ENCODE results near the gene FBXL19.

The FBXL19 gene

GRCh38 chr16:30965436-30965835 is 42.1 kb downstream of the FBXL19 start:
- Mint-ChIP-seq H3K27ac (no peak overlapping the region), H3K4me3 (no peak overlapping the region), H3K9me3 (no peaks in the 10 kb centered on the region), H3K27me3 (no peaks in the 10 kb centered on the region), H3K36me3 (peaks cover 62% of the 10 kb centered on the region), H3K4me1 (peaks cover under 1% of the 10 kb centered on the region)
- DNase-seq, result no peak
- CTCF ChIA-PET, result no interaction called here

GRCh38 chr16:30966033-30966619 is 42.8 kb downstream of the FBXL19 start:
- Mint-ChIP-seq H3K36me3 (peaks cover 65% of the 10 kb centered on the region), H3K27ac (no peak overlapping the region), H3K9me3 (no peaks in the 10 kb centered on the region), H3K4me1 (no peaks in the 10 kb centered on the region), H3K4me3 (no peak overlapping the region), H3K27me3 (no peaks in the 10 kb centered on the region)
- CTCF ChIA-PET, result no interaction called here
- DNase-seq, result no peak

DNA sequence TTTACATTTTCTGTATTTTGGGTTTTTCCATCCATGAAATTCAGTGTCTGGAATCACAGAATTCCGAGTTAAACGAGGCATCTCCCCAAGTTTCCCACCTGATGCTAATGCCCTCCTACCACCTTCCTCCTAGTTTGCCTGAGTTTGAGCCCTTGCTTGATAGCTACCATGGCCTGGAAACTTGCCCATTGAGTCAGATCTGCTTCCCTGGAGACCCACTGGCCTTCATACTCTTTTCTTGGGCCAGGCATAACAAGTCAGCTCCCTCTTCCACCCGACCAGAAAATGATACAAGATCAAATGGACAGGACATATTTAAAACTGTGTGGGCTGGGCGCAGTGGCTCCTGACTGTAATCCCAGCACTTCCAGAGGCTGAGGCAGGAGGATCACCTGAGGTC is 44.4 kb downstream of the FBXL19 start:
- CTCF ChIA-PET, result no interaction called here
- Mint-ChIP-seq H3K27ac (peak overlapping the region; percentile 49), H3K9me3 (no peaks in the 10 kb centered on the region), H3K4me1 (no peaks in the 10 kb centered on the region), H3K36me3 (peaks cover 66% of the 10 kb centered on the region), H3K4me3 (no peak overlapping the region), H3K27me3 (no peaks in the 10 kb centered on the region)
- DNase-seq, result no peak

DNA sequence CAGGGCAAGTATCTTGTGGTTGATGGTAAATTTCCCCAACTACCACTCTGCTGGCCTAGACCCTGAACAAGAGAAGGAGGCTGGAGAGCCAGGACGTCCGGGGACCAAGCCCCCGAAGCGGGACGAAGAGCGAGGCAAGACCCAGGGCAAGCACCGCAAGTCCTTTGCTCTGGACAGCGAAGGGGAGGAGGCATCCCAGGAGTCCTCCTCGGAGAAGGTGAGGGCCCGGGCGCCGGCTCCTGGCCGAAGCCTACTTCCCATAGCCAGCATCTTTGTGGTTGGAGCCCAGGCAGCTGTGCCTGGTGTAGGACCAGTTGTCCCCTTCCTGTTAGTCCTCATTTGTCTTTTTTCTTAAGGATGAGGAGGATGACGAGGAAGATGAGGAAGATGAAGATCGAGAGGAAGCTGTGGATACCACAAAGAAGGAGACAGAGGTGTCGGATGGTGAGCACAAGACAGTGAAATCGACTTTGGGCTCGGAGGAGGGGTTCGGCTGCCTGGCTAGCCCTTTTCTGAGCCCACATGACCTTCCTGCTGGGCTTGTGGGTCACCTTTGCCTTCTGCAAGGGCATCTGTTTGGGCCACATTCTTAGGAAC is 46.0 kb downstream of the FBXL19 start:
- CTCF ChIA-PET, result interaction anchor here (0.7 to 1.5 kb wide), 2 partner anchors 16 to 370 kb away, joined by 3 read pairs; partner anchors contain the start of gene HSD3B7

GRCh38 chr16:30971298-30971697 is 47.9 kb downstream of the FBXL19 start:
- Mint-ChIP-seq H3K4me1 (no peaks in the 10 kb centered on the region), H3K36me3 (peaks cover 69% of the 10 kb centered on the region), H3K27me3 (no peaks in the 10 kb centered on the region), H3K27ac (no peak overlapping the region), H3K4me3 (no peak overlapping the region), H3K9me3 (no peaks in the 10 kb centered on the region)
- CTCF ChIA-PET, result interaction anchor here (1.3 kb wide), 1 partner anchor 11 kb away, joined by 3 read pairs; no protein-coding TSS in a partner anchor
- no peak for DNase-seq

More for the DNA sequence above, 46.0 kb downstream of the FBXL19 start:
- Mint-ChIP-seq H3K9me3 (no peaks in the 10 kb centered on the region), H3K36me3 (peaks cover 70% of the 10 kb centered on the region), H3K27ac (no peak overlapping the region), H3K4me3 (no peak overlapping the region), H3K27me3 (no peaks in the 10 kb centered on the region), H3K4me1 (no peaks in the 10 kb centered on the region)
- DNase-seq, result no peak

DNA sequence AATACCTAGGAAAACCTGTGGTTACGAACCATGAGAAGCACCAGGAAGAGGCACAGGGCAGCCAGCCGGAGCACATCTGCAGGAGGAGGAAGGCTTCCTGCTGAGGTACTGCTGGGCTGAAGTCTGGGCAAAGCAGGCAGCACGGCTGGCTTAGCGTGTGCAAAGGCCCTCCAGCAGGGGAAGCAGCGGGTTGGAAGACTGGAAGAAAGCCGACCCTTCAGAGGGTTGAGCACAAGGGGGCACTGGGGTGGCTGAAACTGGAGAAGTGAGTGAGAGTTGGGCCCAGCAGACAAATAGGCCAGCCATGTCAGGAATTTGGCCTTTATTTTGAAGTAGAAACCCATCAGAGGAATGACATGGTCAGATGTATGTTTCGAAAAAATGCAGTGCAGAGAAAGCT is 49.5 kb downstream of the FBXL19 start:
- Mint-ChIP-seq H3K36me3 (peaks cover 65% of the 10 kb centered on the region), H3K9me3 (no peaks in the 10 kb centered on the region), H3K27ac (no peak overlapping the region), H3K4me3 (no peak overlapping the region), H3K27me3 (no peaks in the 10 kb centered on the region), H3K4me1 (no peaks in the 10 kb centered on the region)
- CTCF ChIA-PET, result interaction anchor here (1.3 kb wide), 1 partner anchor 10 kb away, joined by 3 read pairs; no protein-coding TSS in a partner anchor
- no peak for DNase-seq

DNA sequence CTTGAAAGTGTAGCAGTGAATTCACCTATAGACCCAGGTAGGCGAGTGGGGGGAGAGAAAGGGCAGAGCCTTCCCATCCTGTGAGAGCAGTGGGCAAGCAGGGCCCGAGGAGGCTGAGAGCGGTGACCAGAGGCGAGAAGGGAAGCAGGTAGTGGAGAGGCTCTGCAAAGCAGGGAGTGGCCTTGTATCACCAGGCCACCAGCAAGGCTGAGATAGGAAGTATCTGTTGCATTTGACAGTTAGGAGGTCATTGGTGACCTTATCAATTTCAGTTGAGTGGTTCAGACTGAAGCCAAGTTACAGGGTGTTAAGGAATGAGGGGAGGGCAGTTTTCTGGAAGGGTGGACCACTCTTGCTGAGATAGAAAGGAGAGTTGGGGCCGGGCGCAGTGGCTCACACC is 51.0 kb downstream of the FBXL19 start:
- H3K4me3 Mint-ChIP-seq, result no peak overlapping the region
- peaks cover 60% of the 10 kb centered on the region for H3K36me3 Mint-ChIP-seq
- DNase-seq, result no peak
- no peaks in the 10 kb centered on the region for H3K9me3 Mint-ChIP-seq
- no peaks in the 10 kb centered on the region for H3K4me1 Mint-ChIP-seq
- H3K27ac Mint-ChIP-seq, result no peak overlapping the region
- CTCF ChIA-PET, result no interaction called here
- H3K27me3 Mint-ChIP-seq, result no peaks in the 10 kb centered on the region

DNA sequence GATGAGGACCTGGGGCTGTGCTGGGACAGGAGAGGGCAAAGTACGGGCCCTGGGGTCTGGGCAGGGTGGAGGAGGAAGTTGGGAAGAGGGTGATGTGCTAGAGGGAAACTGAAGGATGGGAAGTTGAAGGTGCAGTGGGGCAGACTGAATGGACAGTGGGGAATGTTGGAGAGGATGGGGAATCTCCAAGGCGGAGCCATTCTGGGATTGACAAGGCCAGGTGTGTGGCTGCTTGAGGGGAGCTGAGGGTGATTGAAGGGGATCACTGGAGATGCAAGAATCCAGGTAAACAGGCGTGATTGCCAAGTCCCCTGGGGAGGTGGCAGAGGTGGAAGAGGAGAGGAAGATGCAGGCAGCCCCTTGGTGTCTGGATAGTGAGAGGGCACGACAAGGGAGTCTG is 53.1 kb downstream of the FBXL19 start:
- H3K27ac Mint-ChIP-seq, result no peak overlapping the region

DNA sequence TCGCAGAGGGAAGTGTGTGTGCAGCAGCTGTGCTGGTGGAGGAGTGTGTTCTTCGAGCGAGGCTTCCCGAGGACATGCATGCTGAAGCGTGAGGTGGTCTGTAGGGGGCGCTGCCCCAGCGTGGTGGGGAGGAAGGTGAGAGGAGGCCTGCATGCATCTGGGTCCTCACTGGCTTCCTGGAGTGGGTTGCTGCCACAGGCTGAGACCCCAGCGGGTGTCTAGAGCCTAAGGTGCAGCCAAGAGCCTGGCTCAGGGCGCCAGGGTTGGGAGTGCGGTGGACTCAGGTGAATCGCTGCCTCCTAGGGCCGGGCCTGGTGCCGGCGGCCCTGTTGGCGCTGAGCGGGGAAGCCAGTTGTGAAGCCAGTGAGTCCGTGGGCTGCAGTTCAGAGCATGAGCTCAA is 54.1 kb downstream of the FBXL19 start:
- peak; percentile 41 for DNase-seq
- H3K27ac Mint-ChIP-seq, result peak overlapping the region; percentile 16
- CTCF ChIA-PET, result interaction anchor here (1.7 kb wide), 1 partner anchor 165 kb away, joined by 4 read pairs; no protein-coding TSS in a partner anchor

More for the DNA sequence above, 53.1 kb downstream of the FBXL19 start:
- CTCF ChIA-PET, result interaction anchor here (0.9 kb wide), 1 partner anchor 166 kb away, joined by 3 read pairs; no protein-coding TSS in a partner anchor
- no peak overlapping the region for H3K4me3 Mint-ChIP-seq
- H3K27me3 Mint-ChIP-seq, result no peaks in the 10 kb centered on the region
- H3K4me1 Mint-ChIP-seq, result no peaks in the 10 kb centered on the region
- peaks cover 59% of the 10 kb centered on the region for H3K36me3 Mint-ChIP-seq
- no peaks in the 10 kb centered on the region for H3K9me3 Mint-ChIP-seq
- no peak for DNase-seq

DNA sequence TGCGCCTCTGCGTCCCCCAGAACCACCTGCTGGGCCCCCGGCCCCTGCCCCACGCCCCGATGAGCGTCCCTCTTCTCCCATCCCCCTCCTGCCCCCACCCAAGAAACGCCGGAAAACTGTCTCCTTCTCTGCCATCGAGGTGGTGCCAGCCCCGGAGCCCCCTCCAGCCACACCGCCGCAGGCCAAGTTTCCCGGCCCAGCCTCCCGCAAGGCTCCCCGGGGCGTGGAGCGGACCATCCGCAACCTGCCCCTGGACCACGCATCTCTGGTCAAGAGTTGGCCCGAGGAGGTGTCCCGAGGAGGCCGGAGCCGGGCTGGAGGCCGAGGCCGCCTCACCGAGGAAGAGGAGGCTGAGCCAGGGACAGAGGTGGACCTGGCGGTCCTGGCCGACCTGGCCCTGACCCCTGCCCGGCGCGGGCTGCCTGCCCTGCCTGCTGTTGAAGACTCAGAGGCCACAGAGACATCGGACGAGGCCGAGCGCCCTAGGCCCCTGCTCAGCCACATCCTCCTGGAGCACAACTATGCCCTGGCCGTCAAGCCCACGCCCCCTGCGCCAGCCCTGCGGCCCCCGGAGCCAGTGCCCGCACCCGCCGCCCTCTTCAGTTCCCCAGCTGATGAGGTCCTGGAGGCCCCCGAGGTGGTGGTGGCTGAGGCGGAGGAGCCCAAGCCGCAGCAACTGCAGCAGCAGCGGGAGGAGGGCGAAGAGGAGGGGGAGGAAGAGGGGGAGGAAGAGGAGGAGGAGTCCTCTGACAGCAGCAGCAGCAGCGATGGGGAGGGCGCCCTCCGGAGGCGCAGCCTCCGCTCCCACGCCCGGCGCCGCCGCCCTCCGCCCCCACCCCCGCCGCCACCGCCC is 56.0 kb downstream of the FBXL19 start:
- Mint-ChIP-seq H3K4me1 (no peaks in the 10 kb centered on the region), H3K36me3 (peaks cover 46% of the 10 kb centered on the region), H3K27ac (no peak overlapping the region), H3K27me3 (no peaks in the 10 kb centered on the region), H3K9me3 (no peaks in the 10 kb centered on the region), H3K4me3 (no peak overlapping the region)
- CTCF ChIA-PET, result no interaction called here
- DNase-seq, result no peak

More for the DNA sequence above, 54.1 kb downstream of the FBXL19 start:
- Mint-ChIP-seq H3K4me1 (no peaks in the 10 kb centered on the region), H3K27me3 (no peaks in the 10 kb centered on the region), H3K4me3 (no peak overlapping the region), H3K36me3 (peaks cover 57% of the 10 kb centered on the region), H3K9me3 (no peaks in the 10 kb centered on the region)

GRCh38 chr16:30980023-30980371 is 56.6 kb downstream of the FBXL19 start:
- Mint-ChIP-seq H3K4me1 (peaks cover 2% of the 10 kb centered on the region), H3K9me3 (no peaks in the 10 kb centered on the region), H3K4me3 (no peak overlapping the region), H3K27me3 (no peaks in the 10 kb centered on the region), H3K36me3 (peaks cover 43% of the 10 kb centered on the region), H3K27ac (no peak overlapping the region)
- CTCF ChIA-PET, result no interaction called here
- no peak for DNase-seq

GRCh38 chr16:30980434-30980833 is 57.1 kb downstream of the FBXL19 start:
- CTCF ChIA-PET, result no interaction called here
- H3K4me1 Mint-ChIP-seq, result peaks cover 6% of the 10 kb centered on the region

DNA sequence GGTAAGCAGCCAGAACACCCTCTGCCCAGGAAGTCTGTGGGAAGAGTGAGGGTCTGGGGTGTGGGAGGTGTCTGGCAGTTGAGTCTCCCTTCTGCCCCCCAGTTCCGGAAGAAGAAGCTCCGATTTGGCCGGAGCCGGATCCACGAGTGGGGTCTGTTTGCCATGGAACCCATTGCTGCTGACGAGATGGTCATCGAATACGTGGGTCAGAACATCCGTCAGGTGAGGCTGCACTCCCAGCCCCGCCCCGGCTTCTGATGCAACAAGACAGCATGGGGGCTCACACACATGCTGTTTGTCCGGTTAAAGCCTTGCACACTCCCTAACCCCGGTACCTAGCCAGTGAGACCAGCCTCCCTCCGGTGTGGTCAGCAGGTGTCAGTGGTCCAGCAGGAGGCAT is 57.6 kb downstream of the FBXL19 start:
- no peak overlapping the region for H3K4me3 Mint-ChIP-seq
- DNase-seq, result no peak
- no peaks in the 10 kb centered on the region for H3K9me3 Mint-ChIP-seq
- CTCF ChIA-PET, result interaction anchor here (3.1 kb wide), 1 partner anchor 161 kb away, joined by 14 read pairs; no protein-coding TSS in a partner anchor
- H3K36me3 Mint-ChIP-seq, result peaks cover 38% of the 10 kb centered on the region
- H3K27ac Mint-ChIP-seq, result no peak overlapping the region
- H3K27me3 Mint-ChIP-seq, result no peaks in the 10 kb centered on the region
- H3K4me1 Mint-ChIP-seq, result peaks cover 7% of the 10 kb centered on the region

More at GRCh38 chr16:30980434-30980833, 57.1 kb downstream of the FBXL19 start:
- Mint-ChIP-seq H3K27me3 (no peaks in the 10 kb centered on the region), H3K27ac (peak overlapping the region; percentile 58), H3K4me3 (no peak overlapping the region), H3K9me3 (no peaks in the 10 kb centered on the region), H3K36me3 (peaks cover 43% of the 10 kb centered on the region)
- DNase-seq, result no peak

- H3K27me3 Mint-ChIP-seq, result no peaks in the 10 kb centered on the region
- H3K4me1 Mint-ChIP-seq, result peaks cover 11% of the 10 kb centered on the region
- DNase-seq, result no peak
- CTCF ChIA-PET, result interaction anchor here (0.7 to 3.1 kb wide), 4 partner anchors 11 to 160 kb away, joined by 3 to 14 read pairs (median 4); no protein-coding TSS in a partner anchor
- H3K9me3 Mint-ChIP-seq, result no peaks in the 10 kb centered on the region
- H3K27ac Mint-ChIP-seq, result peak overlapping the region; percentile 13
- peaks cover 27% of the 10 kb centered on the region for H3K36me3 Mint-ChIP-seq
- H3K4me3 Mint-ChIP-seq, result no peak overlapping the region
Observed at GRCh38 chr16:30982548-30983288, 59.3 kb downstream of the FBXL19 start.
